Esophagus squamous epithelium (tissue), 5 donors: ENCODE results near the gene LRBA. TPM values are rescaled to one million over a fixed set of nuclear protein-coding genes. Genes with fewer than 3 reads are reported as not detected.

ENCODE experiments used
- DNase-seq: peaks from one replicate; lab custom pipeline; 2025; lab: John Stamatoyannopoulos, UW
- H3K27ac ChIP-seq, 4 donors: fragments of 200-600 bp; sonication (generic); one replicate each; pipeline ENCODE4 v1.5.1; 2016 to 2019; ENCODE audit warnings: mild to moderate bottlenecking in 1 of 4
- H3K27me3 ChIP-seq, 4 donors: fragments of 200-600 bp; sonication (generic); 1 replicate in 3 of 4; 2 replicates in 1 of 4; pipeline versions ENCODE4 v1.5.1 to v1.6.0; 2017 to 2021; ENCODE audit warnings: antibody characterized with exemption in 1 of 4
- H3K36me3 ChIP-seq, 3 donors: fragments of 200-600 bp; sonication (generic); one replicate each; pipeline ENCODE4 v1.5.1; 2016 to 2019
- H3K4me1 ChIP-seq, 3 donors: fragments of 200-600 bp; sonication (generic); one replicate each; pipeline ENCODE4 v1.5.1; 2017 to 2019
- H3K4me3 ChIP-seq, 4 donors: fragments of 200-600 bp; sonication (generic); 1 replicate in 3 of 4; 2 replicates in 1 of 4; pipeline ENCODE4 v1.5.1; 2016 to 2019; ENCODE audit warnings: mild to moderate bottlenecking in 2 of 4, moderate library complexity in 1 of 4
- H3K9me3 ChIP-seq, 3 donors: fragments of 200-600 bp; sonication (generic); one replicate each; pipeline ENCODE4 v1.5.1; 2016 to 2019
- CTCF ChIP-seq, 6 experiments: fragments of 450-650 bp in 4 of 6; fragments of 200-600 bp in 2 of 6; sonication (generic) in 2 of 6; IDR thresholded peaks; one replicate each; pipeline ENCODE4 v1.5.1; 2016 to 2019; ENCODE audit warnings: antibody characterized with exemption in 6 of 6, mild to moderate bottlenecking in 4 of 6, moderate library complexity in 4 of 6
- POLR2A ChIP-seq, 4 donors: fragments of 450-650 bp; IDR thresholded peaks; one replicate each; pipeline ENCODE4 v1.6.1; 2017; ENCODE audit warnings: antibody characterized with exemption in 4 of 4, mild to moderate bottlenecking in 4 of 4, moderate library complexity in 3 of 4
- WGBS, 2 donors: methylation state at CpG; one replicate each; pipeline ENCODE4 v1.1.5; 2018; 5-methylcytosine and 5-hydroxymethylcytosine counted together
- intact Hi-C: fragments of 100-400 bp; cut with DNase I; formaldehyde crosslinking; loops from one replicate; pipeline ENCODE4 v1.15.0; 2022
- total RNA-seq, 4 donors: library from RNA; depleted of rRNA; stranded (reverse); fragments of >200 nt; gene quantifications; one replicate each; pipeline ENCODE4 v1.1.0, GENCODE V29; 2016
- donor health status: DM: yes; HTN: yes; CAD: no.

The LRBA gene
- total RNA-seq, 4 donors from 2014 or later, result 54.7 to 91.8 (median 66.2) TPM

- DNase-seq, result no peak
- H3K36me3 ChIP-seq, result no peaks in the 10 kb centered on the region
- H3K27me3 ChIP-seq, result no peaks in the 10 kb centered on the region
- H3K4me3 ChIP-seq, result no peak overlapping the region
- intact Hi-C loops, result no loop called here
- TF ChIP-seq POLR2A (IDR thresholded peaks at IDR 0.05), result no peak
- no peak for TF ChIP-seq CTCF (IDR thresholded peaks at IDR 0.05)
- H3K9me3 ChIP-seq, result no peaks in the 10 kb centered on the region
- WGBS, 2 donors, result 33 to 100% methylated on average over 1 of the region's 1 CpG
- H3K4me1 ChIP-seq, result peaks cover 0 to 7% (median 0%) of the 10 kb centered on the region in 3 donors
- H3K27ac ChIP-seq, result no peak overlapping the region
Observed at GRCh38 chr4:150382028-150382427, 633.1 kb downstream of the LRBA start.

GRCh38 chr4:150381609-150382008 is 633.5 kb downstream of the LRBA start:
- Histone ChIP-seq H3K9me3 (no peaks in the 10 kb centered on the region), H3K27me3 (no peaks in the 10 kb centered on the region), H3K36me3 (no peaks in the 10 kb centered on the region), H3K27ac (no peak overlapping the region), H3K4me1 (peaks cover 0 to 7% (median 0%) of the 10 kb centered on the region in 3 donors), H3K4me3 (no peak overlapping the region)
- intact Hi-C loops, result no loop called here
- WGBS, 2 donors, result 50 to 56% methylated on average over 3 of the region's 3 CpGs
- no peak for DNase-seq
- no peak for TF ChIP-seq POLR2A (IDR thresholded peaks at IDR 0.05)
- TF ChIP-seq CTCF (IDR thresholded peaks at IDR 0.05), result no peak

GRCh38 chr4:150381036-150381435 is 634.0 kb downstream of the LRBA start:
- intact Hi-C loops, result no loop called here
- H3K27me3 ChIP-seq, result no peaks in the 10 kb centered on the region
- TF ChIP-seq POLR2A (IDR thresholded peaks at IDR 0.05) (no peak), CTCF (IDR thresholded peaks at IDR 0.05) (no peak)
- H3K4me3 ChIP-seq, result no peak overlapping the region
- H3K4me1 ChIP-seq, result peaks cover 0 to 7% (median 0%) of the 10 kb centered on the region in 3 donors
- no peaks in the 10 kb centered on the region for H3K9me3 ChIP-seq
- 81 to 85% methylated on average over 2 of the region's 2 CpGs for WGBS, 2 donors
- DNase-seq, result no peak
- no peaks in the 10 kb centered on the region for H3K36me3 ChIP-seq
- no peak overlapping the region for H3K27ac ChIP-seq

GRCh38 chr4:150379454-150379853 is 635.6 kb downstream of the LRBA start:
- Histone ChIP-seq H3K36me3 (no peaks in the 10 kb centered on the region), H3K4me1 (no peaks in the 10 kb centered on the region)

GRCh38 chr4:150375025-150375424 is 640.1 kb downstream of the LRBA start:
- Histone ChIP-seq H3K4me1 (no peaks in the 10 kb centered on the region), H3K27ac (no peak overlapping the region), H3K27me3 (no peaks in the 10 kb centered on the region), H3K9me3 (no peaks in the 10 kb centered on the region), H3K36me3 (no peaks in the 10 kb centered on the region), H3K4me3 (no peak overlapping the region)
- DNase-seq, result no peak
- intact Hi-C loops, result no loop called here
- WGBS, 2 donors, result 85 to 87% methylated on average over 4 of the region's 4 CpGs
- TF ChIP-seq POLR2A (IDR thresholded peaks at IDR 0.05) (no peak), CTCF (IDR thresholded peaks at IDR 0.05) (no peak)

More at GRCh38 chr4:150379454-150379853, 635.6 kb downstream of the LRBA start:
- DNase-seq, result no peak
- Histone ChIP-seq H3K9me3 (no peaks in the 10 kb centered on the region), H3K27me3 (no peaks in the 10 kb centered on the region), H3K4me3 (no peak overlapping the region), H3K27ac (no peak overlapping the region)
- WGBS, 2 donors, result 76 to 89% methylated on average over 1 of the region's 1 CpG
- intact Hi-C loops, result no loop called here
- TF ChIP-seq POLR2A (IDR thresholded peaks at IDR 0.05), result no peak
- no peak for TF ChIP-seq CTCF (IDR thresholded peaks at IDR 0.05)
